Temporal lobe (tissue), 1 donor: ENCODE results near the gene ETFRF1. TPM values are rescaled to one million over a fixed set of nuclear protein-coding genes. Genes with fewer than 3 reads are reported as not detected.

Experiments used
- total RNA-seq: library from RNA; depleted of rRNA; stranded (reverse); fragments of >200 nt; gene quantifications from one replicate; pipeline ENCODE4 v1.2.3, GENCODE V29; 2014

Gene ETFRF1
- total RNA-seq, 1 donor from 2014 or later = 32.7 TPM

Other genes starting within 250 kb of the ETFRF1 start
- 32.2 TPM for gene BCAT1, start 246.1 kb upstream of the ETFRF1 start, total RNA-seq
- gene DNAI7, start 77 bp upstream of the ETFRF1 start, total RNA-seq = 3.9 TPM
- gene KRAS, start 55.7 kb downstream of the ETFRF1 start, total RNA-seq = 40.8 TPM